GM18511 (cell line): ENCODE data around the gene GALNT10.

Source experiments
- ATAC-seq: cut with Tn5 transposase; IDR thresholded peaks from one replicate; pipeline ENCODE4 v1.9.1; 2021; ENCODE audit warnings: mild to moderate bottlenecking, moderate library complexity; ENCODE audit not compliant: unreplicated experiment

The GALNT10 gene

DNA sequence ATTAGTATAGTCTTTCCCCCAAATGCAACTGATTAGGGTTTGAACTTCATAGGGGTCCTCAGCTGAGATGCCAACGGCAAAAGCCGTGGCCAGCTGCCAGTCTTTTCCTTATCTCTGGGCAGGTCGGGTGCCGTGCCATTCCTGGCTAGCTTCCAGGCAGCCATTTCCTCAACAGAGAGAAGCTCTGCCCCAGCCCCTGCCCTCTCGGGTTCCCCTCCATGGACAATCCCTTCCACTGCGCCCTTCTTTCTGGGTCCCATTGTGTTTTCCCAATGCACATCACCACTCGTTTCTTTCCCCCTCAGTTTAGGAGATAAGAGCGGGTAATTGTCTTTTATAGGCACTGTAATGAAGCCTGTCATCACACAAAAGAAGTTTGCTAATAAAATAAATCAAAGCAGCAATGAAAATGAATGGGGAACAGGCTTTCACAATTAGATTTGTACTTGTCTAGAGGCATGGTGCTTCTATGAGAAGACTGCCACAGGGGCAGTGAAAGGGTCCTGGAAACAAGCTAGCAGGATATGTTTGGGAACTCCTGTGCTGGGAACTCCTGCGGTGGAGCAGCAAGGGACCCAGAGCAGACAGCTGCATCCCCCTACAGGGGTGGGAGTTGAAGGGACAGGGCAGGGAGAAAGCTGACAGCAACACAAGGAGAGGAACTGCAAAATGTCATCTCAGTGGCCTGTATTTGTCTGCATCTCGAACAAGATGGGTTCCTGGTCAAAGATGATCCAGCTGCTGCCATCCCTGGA is 207.3 kb downstream of the GALNT10 start:
- ATAC-seq: no peak

- no peak for ATAC-seq
Measured at GRCh38 chr5:154400678-154401077, 210.1 kb downstream of the GALNT10 start.

- no peak for ATAC-seq
Measured at GRCh38 chr5:154401355-154401754, 210.8 kb downstream of the GALNT10 start.

DNA sequence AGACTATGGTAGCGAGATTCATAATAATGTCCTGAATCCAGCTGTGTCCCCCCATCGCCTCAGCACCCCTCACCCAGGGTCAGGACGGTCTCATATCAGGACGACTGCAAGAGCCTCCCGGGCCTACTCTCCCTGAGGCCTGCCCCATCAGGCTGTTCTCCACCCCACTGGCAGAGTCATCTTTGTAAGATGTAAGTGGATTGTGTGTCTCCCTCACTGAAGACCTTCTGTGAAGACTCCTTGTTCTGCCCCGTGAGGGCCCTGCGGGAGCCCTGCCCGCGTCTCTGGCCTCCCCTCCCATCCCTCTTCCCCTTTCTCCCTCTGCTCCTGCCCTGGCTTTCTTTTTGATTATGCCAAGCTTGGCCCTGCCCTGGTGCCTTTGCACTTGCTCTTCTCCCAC is 211.4 kb downstream of the GALNT10 start:
- ATAC-seq: no peak

- ATAC-seq: no peak
Measured at GRCh38 chr5:154402611-154403010, 212.1 kb downstream of the GALNT10 start.

GRCh38 chr5:154403234-154403633 is 212.7 kb downstream of the GALNT10 start:
- no peak for ATAC-seq

GRCh38 chr5:154403776-154404387 is 213.3 kb downstream of the GALNT10 start:
- ATAC-seq: no peak

DNA sequence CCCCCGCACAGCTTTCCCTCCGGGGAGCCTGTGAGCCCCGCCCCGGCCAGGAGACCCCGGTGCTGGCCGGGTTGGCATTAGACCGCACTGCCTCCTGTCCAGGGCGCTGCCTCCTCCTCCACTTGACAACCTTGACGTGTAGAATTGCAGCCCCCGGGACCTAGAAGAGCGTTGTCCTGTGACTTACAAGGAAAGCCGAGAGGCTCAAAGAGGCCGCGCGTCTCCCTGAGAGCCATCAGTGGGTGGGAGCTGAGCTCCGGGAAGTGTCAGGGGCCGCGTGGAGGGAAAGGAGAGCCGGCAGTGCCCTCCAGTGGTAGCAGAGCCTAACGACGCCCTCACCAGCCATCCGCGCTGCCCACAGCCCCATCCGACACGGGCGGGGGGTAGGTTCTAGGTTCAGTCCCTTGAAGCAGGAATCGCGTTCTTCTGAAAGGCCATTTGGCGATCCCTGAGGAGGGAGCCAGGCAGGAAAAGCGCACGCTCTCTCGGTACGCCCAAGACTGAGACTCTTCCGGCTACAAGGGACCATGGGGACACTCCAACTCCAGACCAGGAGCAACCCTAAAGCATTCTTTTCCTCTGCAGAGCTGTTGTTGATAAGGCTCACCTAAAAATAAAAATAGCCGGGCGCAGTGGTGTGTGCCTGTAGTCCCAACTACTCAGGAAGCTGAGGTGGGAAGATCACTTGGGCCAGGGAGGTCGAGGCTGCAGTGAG is 214.7 kb downstream of the GALNT10 start:
- peak; percentile 98 for ATAC-seq

DNA sequence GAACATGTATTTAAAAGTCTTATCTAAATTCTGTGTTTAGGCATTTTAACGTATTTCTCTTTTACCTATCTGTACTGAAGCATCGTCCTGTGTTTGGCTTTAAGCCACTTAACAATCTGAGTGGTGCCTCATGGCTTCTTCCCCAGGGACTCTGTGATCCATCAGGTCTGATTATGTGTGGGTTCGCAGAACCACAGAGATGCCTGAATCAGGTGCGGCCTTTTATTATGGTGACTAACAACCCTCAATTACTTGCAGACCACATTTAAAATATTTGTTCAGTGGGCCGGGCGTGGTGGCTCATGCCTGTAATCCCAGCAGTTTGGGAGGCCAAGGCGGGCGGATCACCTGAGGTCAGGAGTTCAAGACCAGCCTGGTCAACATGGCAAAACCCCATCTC is 215.7 kb downstream of the GALNT10 start:
- ATAC-seq: no peak

DNA sequence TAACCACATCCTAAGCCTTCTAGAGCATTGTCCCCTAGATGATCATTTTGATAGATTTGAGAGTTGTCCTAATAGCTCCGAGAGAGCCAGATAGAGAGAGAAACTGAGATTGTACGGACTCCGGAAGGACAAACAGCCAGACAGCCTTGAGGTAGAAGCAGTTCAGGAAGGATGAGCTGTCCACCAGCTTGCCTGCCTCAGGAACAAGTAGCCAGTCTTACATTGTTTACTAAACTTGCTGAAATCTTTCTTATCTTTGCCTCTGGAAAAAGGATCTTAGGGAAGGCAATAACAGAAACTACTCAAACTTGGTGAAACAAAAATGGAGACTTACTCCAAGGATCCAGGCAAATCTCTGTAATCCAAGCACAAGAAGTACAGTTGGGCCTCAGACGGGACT is 216.3 kb downstream of the GALNT10 start:
- no peak for ATAC-seq

- no peak for ATAC-seq
Measured at GRCh38 chr5:154408811-154409210, 218.3 kb downstream of the GALNT10 start.

GRCh38 chr5:154409230-154409840 is 218.8 kb downstream of the GALNT10 start:
- no peak for ATAC-seq

GRCh38 chr5:154410008-154410407 is 219.5 kb downstream of the GALNT10 start:
- ATAC-seq: no peak

GRCh38 chr5:154410786-154411185 is 220.3 kb downstream of the GALNT10 start:
- no peak for ATAC-seq

- ATAC-seq: no peak
Measured at GRCh38 chr5:154411338-154411737, 220.8 kb downstream of the GALNT10 start.

DNA sequence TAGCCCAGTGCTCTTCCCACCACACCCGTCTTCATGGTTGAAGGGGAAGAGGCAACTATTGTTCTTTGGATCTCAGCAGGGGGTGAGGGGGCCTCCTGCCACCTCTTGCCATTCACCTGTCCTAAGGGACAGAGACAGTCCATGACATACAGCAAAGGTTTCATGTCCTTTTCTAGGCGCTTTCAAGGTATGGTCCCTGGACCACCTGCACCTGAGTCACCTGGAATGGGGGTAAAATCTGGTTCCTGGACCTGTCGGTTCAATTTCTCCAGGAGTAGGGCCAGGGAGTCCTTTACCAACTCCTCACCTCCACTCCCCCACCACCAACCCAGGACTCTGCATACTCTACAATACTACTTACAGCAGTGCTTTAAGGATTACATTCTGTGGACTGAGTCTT is 221.8 kb downstream of the GALNT10 start:
- no peak for ATAC-seq

- no peak for ATAC-seq
Measured at GRCh38 chr5:154412925-154413324, 222.4 kb downstream of the GALNT10 start.

DNA sequence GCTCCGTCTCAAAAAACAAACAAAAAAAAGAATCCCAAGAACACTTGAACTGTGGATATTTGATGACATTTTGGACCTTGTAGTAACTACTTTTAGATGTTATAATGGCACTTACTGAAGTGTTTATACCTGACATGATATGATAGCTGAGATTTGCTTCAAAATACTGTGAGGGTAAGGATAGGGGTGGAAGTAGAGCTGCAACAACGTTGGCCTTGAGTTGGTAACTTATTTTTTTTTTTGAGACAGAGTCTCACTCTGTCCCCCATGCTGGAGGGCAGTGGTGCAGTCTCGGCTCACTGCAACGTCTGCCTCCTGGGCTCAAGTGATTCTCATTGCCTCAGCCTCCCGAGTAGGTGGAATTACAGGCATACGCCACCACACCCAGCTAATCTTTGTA is 224.6 kb downstream of the GALNT10 start:
- no peak for ATAC-seq

DNA sequence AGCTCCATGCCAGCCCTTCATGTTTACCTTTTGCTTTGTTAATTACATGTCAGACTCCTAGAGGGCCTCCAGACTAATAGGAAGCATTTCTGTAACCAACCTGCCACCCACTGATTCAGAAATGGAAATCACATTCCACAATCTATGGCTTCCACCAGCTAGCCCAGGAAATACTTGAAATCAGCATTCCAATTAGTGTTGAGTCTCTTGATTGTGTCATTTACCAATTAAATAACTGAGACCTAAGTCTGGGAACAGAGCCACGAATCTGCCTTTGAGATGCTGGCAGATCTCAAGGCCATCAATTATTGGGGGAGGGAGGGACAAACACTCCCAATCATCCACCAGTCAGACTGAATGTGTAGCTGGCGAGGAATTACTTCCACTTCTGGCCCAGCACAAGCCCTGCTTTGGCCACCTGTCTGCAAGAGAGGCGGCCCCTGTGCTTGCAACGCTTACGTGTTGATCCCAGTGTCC is 227.8 kb downstream of the GALNT10 start:
- no peak for ATAC-seq

- no peak for ATAC-seq
Measured at GRCh38 chr5:154419236-154419635, 228.7 kb downstream of the GALNT10 start.

DNA sequence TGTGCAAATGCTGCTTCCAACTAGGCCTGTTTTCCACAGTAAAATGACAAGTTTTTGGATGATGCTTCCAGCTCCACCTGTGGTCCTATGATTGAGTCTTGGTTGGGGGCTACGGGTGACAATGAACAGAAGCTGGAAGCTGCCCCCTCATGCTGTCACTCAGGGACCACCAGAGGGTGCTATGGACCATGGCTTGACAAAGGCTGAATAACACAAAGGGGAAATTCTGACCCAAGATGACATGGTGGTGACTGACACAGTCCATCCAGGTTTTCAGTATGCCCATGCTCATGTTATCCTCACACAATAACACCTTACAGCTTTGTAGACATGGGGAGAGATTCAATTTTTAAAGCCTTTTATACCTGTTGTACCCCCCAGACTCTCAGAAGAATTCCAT is 231.3 kb downstream of the GALNT10 start:
- ATAC-seq: no peak
